Common myeloid progenitor, CD34-positive (primary cell): ENCODE results near the gene CKLF.

Experiments used
- CTCF ChIA-PET: fragments of 350-600 bp; sonication (Branson Sonifier 250); formaldehyde crosslinking; loops from one replicate; lab custom pipeline; 2021; ENCODE audit warnings: antibody characterized with exemption; lab: Charles Lee
- POLR2A ChIA-PET: fragments of 350-600 bp; sonication (Branson Sonifier 250); formaldehyde crosslinking; loops from one replicate; lab custom pipeline; 2021; ENCODE audit warnings: antibody characterized with exemption; lab: Charles Lee
- DNase-seq, 3 donors: peaks; one replicate each; pipeline versions ENCODE4 v3.0.0 to v3.0.0-alpha.2; 2013
- H3K27ac ChIP-seq, 2 experiments: 1 replicate in 1 of 2; 2 replicates in 1 of 2; pipeline ENCODE4 v1.7.0; 2013; ENCODE audit warnings: inconsistent platforms in 2 of 2, low read length in 2 of 2, mild to moderate bottlenecking in 2 of 2, low read depth in 1 of 2, moderate library complexity in 1 of 2; ENCODE audit not compliant: severe bottlenecking in 2 of 2, insufficient read depth in 1 of 2, poor library complexity in 1 of 2
- H3K27me3 ChIP-seq, 5 experiments: replicated peaks in 2 of 5; 1 replicate in 3 of 5; 2 replicates in 2 of 5; pipeline versions ENCODE4 v1.6.1 to v1.7.0; 2013; ENCODE audit warnings: low read length in 4 of 5, mild to moderate bottlenecking in 2 of 5, moderate library complexity in 2 of 5, inconsistent platforms in 1 of 5; ENCODE audit not compliant: insufficient read depth in 5 of 5, control insufficient read depth in 4 of 5
- H3K36me3 ChIP-seq, 4 experiments: 1 replicate in 2 of 4; 2 replicates in 2 of 4; pipeline versions ENCODE4 v1.6.1 to v1.7.0; 2013; ENCODE audit warnings: low read length in 3 of 4, control low read depth in 1 of 4, mild to moderate bottlenecking in 1 of 4; ENCODE audit not compliant: control insufficient read depth in 4 of 4, insufficient read depth in 4 of 4
- H3K4me1 ChIP-seq, 4 experiments: 1 replicate in 3 of 4; 2 replicates in 1 of 4; pipeline versions ENCODE4 v1.6.1 to v1.7.1; 2013; ENCODE audit warnings: low read length in 3 of 4, mild to moderate bottlenecking in 3 of 4, control low read depth in 1 of 4, inconsistent platforms in 1 of 4, moderate library complexity in 1 of 4; ENCODE audit not compliant: control insufficient read depth in 4 of 4, insufficient read depth in 4 of 4; ENCODE audit errors: control extremely low read depth in 1 of 4
- H3K4me3 ChIP-seq, 7 experiments: 1 replicate in 4 of 7; 2 replicates in 3 of 7; pipeline versions ENCODE4 v1.5.1 to v1.7.0; 2013; ENCODE audit warnings: mild to moderate bottlenecking in 7 of 7, low read length in 6 of 7, moderate library complexity in 6 of 7, inconsistent platforms in 2 of 7, low read depth in 2 of 7, control low read depth in 1 of 7; ENCODE audit not compliant: insufficient read depth in 4 of 7, control insufficient read depth in 1 of 7; ENCODE audit errors: extremely low read depth in 1 of 7
- H3K9me3 ChIP-seq, 5 experiments: 1 replicate in 4 of 5; 2 replicates in 1 of 5; pipeline versions ENCODE4 v1.6.1 to v1.7.1; 2013; ENCODE audit warnings: low read length in 4 of 5, mild to moderate bottlenecking in 2 of 5, inconsistent platforms in 1 of 5, low read depth in 1 of 5, moderate library complexity in 1 of 5; ENCODE audit not compliant: control insufficient read depth in 4 of 5, insufficient read depth in 2 of 5; ENCODE audit errors: control extremely low read depth in 1 of 5
- WGBS: methylation state at CpG from one replicate; pipeline ENCODE4 v1.1.5; 2013; ENCODE audit not compliant: insufficient coverage; 5-methylcytosine and 5-hydroxymethylcytosine counted together

CKLF gene

GRCh38 chr16:66522816-66523590 is 29.4 kb upstream of the CKLF start:
- Histone ChIP-seq H3K4me3 (peak overlapping the region in 1 of 7 experiments; percentile 20), H3K27me3 (no peaks in the 10 kb centered on the region), H3K9me3 (no peaks in the 10 kb centered on the region), H3K4me1 (peaks cover 41 to 88% (median 86%) of the 10 kb centered on the region in 4 experiments), H3K36me3 (peaks cover 0 to 11% (median 0%) of the 10 kb centered on the region in 4 experiments), H3K27ac (peak overlapping the region; percentile 80 to 81)
- WGBS, result 75% methylated on average over 11 of the region's 11 CpGs
- POLR2A ChIA-PET, result interaction anchor here (1.3 to 7.5 kb wide), 3 partner anchors 21 to 64 kb away, joined by 3 to 52 read pairs (median 4); partner anchors contain the start of genes CKLF and TK2
- CTCF ChIA-PET, result interaction anchor here (1.1 to 11.7 kb wide), 14 partner anchors 11 to 81 kb away, joined by 3 to 168 read pairs (median 8); partner anchors contain the start of genes CKLF, CMTM2 and TK2
- DNase-seq, result no peak

- POLR2A ChIA-PET, result interaction anchor here (1.3 to 7.5 kb wide), 3 partner anchors 12 to 27 kb away, joined by 3 to 52 read pairs (median 10); partner anchors contain the start of genes CKLF and TK2
- peak overlapping the region in 3 of 7 experiments; percentile 15 to 46 (median 35) for H3K4me3 ChIP-seq
- WGBS, result 1% methylated on average over 6 of the region's 9 CpGs
Measured at GRCh38 chr16:66523861-66524354, 28.5 kb upstream of the CKLF start.

GRCh38 chr16:66524601-66525164 is 27.7 kb upstream of the CKLF start:
- no peaks in the 10 kb centered on the region for H3K9me3 ChIP-seq
- ChIA-PET POLR2A (interaction anchor here (1.0 to 7.5 kb wide), 5 partner anchors 13 to 66 kb away, joined by 3 to 52 read pairs (median 4); partner anchors contain the start of genes CKLF and TK2), CTCF (interaction anchor here (0.6 to 11.7 kb wide), 11 partner anchors 9 to 79 kb away, joined by 3 to 168 read pairs (median 7); partner anchors contain the start of genes CKLF, CMTM2 and TK2)
- H3K4me1 ChIP-seq, result peaks cover 35 to 76% (median 75%) of the 10 kb centered on the region in 4 experiments
- no peaks in the 10 kb centered on the region for H3K27me3 ChIP-seq
- H3K4me3 ChIP-seq, result peak overlapping the region in 4 of 7 experiments; percentile 4 to 48 (median 35)
- peaks cover 0 to 27% (median 3%) of the 10 kb centered on the region in 4 experiments for H3K36me3 ChIP-seq
- peak overlapping the region; percentile 80 to 81 for H3K27ac ChIP-seq
- 17% methylated on average over 6 of the region's 6 CpGs for WGBS
- peak; percentile 95 to 99 (median 97) for DNase-seq

More at GRCh38 chr16:66523861-66524354, 28.5 kb upstream of the CKLF start:
- Histone ChIP-seq H3K9me3 (no peaks in the 10 kb centered on the region), H3K27ac (peak overlapping the region; percentile 80 to 81), H3K36me3 (peaks cover 0 to 19% (median 0%) of the 10 kb centered on the region in 4 experiments), H3K27me3 (no peaks in the 10 kb centered on the region), H3K4me1 (peaks cover 37 to 81% (median 81%) of the 10 kb centered on the region in 4 experiments)
- CTCF ChIA-PET, result interaction anchor here (0.6 to 11.7 kb wide), 9 partner anchors 10 to 154 kb away, joined by 3 to 168 read pairs (median 10); partner anchors contain the start of genes CKLF, CMTM2 and TK2
- peak; percentile 85 to 96 (median 94) for DNase-seq

- Histone ChIP-seq H3K27ac (peak overlapping the region in 1 of 2 experiments; percentile 81), H3K4me3 (peak overlapping the region in 3 of 7 experiments; percentile 3 to 27 (median 23)), H3K27me3 (no peaks in the 10 kb centered on the region), H3K36me3 (peaks cover 3 to 34% (median 5%) of the 10 kb centered on the region in 4 experiments), H3K9me3 (no peaks in the 10 kb centered on the region), H3K4me1 (peaks cover 31 to 67% (median 66%) of the 10 kb centered on the region in 4 experiments)
- ChIA-PET CTCF (interaction anchor here (0.7 to 11.7 kb wide), 9 partner anchors 8 to 83 kb away, joined by 3 to 168 read pairs (median 5); partner anchors contain the start of genes CKLF and TK2), POLR2A (interaction anchor here (1.0 to 7.5 kb wide), 5 partner anchors 14 to 65 kb away, joined by 3 to 52 read pairs (median 4); partner anchors contain the start of genes CKLF and TK2)
- DNase-seq, result peak; percentile 73 to 83 (median 79)
- WGBS, result 40% methylated on average over 9 of the region's 9 CpGs
Measured at GRCh38 chr16:66525396-66526180, 26.8 kb upstream of the CKLF start.

GRCh38 chr16:66528294-66528693 is 24.1 kb upstream of the CKLF start:
- no peaks in the 10 kb centered on the region for H3K27me3 ChIP-seq
- CTCF ChIA-PET, result interaction anchor here (1.2 to 11.7 kb wide), 9 partner anchors 8 to 143 kb away, joined by 3 to 168 read pairs (median 4); partner anchors contain the start of genes CKLF and TK2
- DNase-seq, result no peak
- WGBS, result 100% methylated on average over 5 of the region's 5 CpGs
- peaks cover 16 to 40% (median 39%) of the 10 kb centered on the region in 4 experiments for H3K4me1 ChIP-seq
- POLR2A ChIA-PET, result no interaction called here
- no peak overlapping the region for H3K27ac ChIP-seq
- peaks cover 7 to 43% (median 9%) of the 10 kb centered on the region in 4 experiments for H3K36me3 ChIP-seq
- H3K9me3 ChIP-seq, result no peaks in the 10 kb centered on the region
- H3K4me3 ChIP-seq, result no peak overlapping the region

- DNase-seq, result no peak
- WGBS, result 88% methylated on average over 3 of the region's 6 CpGs
- peaks cover 14 to 28% (median 28%) of the 10 kb centered on the region in 4 experiments for H3K4me1 ChIP-seq
- H3K36me3 ChIP-seq, result peaks cover 7 to 43% (median 9%) of the 10 kb centered on the region in 4 experiments
- no peak overlapping the region for H3K27ac ChIP-seq
- H3K27me3 ChIP-seq, result no peaks in the 10 kb centered on the region
- H3K4me3 ChIP-seq, result no peak overlapping the region
- POLR2A ChIA-PET, result interaction anchor here (0.5 kb wide), 1 partner anchor 316 kb away, joined by 3 read pairs; no protein-coding TSS in a partner anchor
- H3K9me3 ChIP-seq, result no peaks in the 10 kb centered on the region
- CTCF ChIA-PET, result interaction anchor here (1.1 to 1.9 kb wide), 4 partner anchors 10 to 34 kb away, joined by 3 to 12 read pairs (median 4); no protein-coding TSS in a partner anchor
Measured at GRCh38 chr16:66529475-66529874, 22.9 kb upstream of the CKLF start.
